Liver (tissue), 9 donors: ENCODE results near the gene CABLES1. TPM values are rescaled to one million over a fixed set of nuclear protein-coding genes. Genes with fewer than 3 reads are reported as not detected.

Source experiments
- DNase-seq: peaks from one replicate; pipeline ENCODE4 v3.0.0-alpha.2; 2017; ENCODE audit warnings: low spot score
- H3K27ac ChIP-seq, 2 donors: one replicate each; pipeline ENCODE4 v1.7.0; 2013; ENCODE audit warnings: inconsistent platforms in 2 of 2, low read length in 2 of 2, control low read depth in 1 of 2, low read depth in 1 of 2, mild to moderate bottlenecking in 1 of 2
- H3K27me3 ChIP-seq, 4 donors: one replicate each; pipeline versions ENCODE4 v1.6.1 to v1.7.0; 2013; ENCODE audit warnings: low read length in 3 of 4, inconsistent platforms in 1 of 4, mild to moderate bottlenecking in 1 of 4, moderate library complexity in 1 of 4; ENCODE audit not compliant: control insufficient read depth in 4 of 4, insufficient read depth in 4 of 4
- H3K36me3 ChIP-seq, 4 donors: one replicate each; pipeline versions ENCODE4 v1.6.1 to v1.7.0; 2013; ENCODE audit warnings: low read length in 3 of 4, mild to moderate bottlenecking in 3 of 4, low read depth in 1 of 4, moderate library complexity in 1 of 4; ENCODE audit not compliant: control insufficient read depth in 4 of 4, insufficient read depth in 3 of 4
- H3K4me1 ChIP-seq, 4 donors: one replicate each; pipeline versions ENCODE4 v1.6.1 to v1.7.0; 2013; ENCODE audit warnings: low read length in 3 of 4, mild to moderate bottlenecking in 3 of 4, moderate library complexity in 1 of 4; ENCODE audit not compliant: control insufficient read depth in 4 of 4, insufficient read depth in 4 of 4
- H3K4me3 ChIP-seq, 3 donors: one replicate each; pipeline versions ENCODE4 v1.6.1 to v1.7.0; 2013; ENCODE audit warnings: low read length in 3 of 3, control low read depth in 1 of 3, low read depth in 1 of 3, mild to moderate bottlenecking in 1 of 3
- H3K9ac ChIP-seq, 2 donors: one replicate each; pipeline ENCODE4 v1.7.0; 2013; ENCODE audit warnings: low read length in 2 of 2, mild to moderate bottlenecking in 2 of 2, moderate library complexity in 2 of 2, control low read depth in 1 of 2, low read depth in 1 of 2
- H3K9me3 ChIP-seq, 4 donors: one replicate each; pipeline versions ENCODE4 v1.6.1 to v1.7.0; 2013; ENCODE audit warnings: low read length in 3 of 4; ENCODE audit not compliant: control insufficient read depth in 4 of 4
- EGR1 ChIP-seq, 2 donors: IDR thresholded peaks; 2 replicates each; pipeline ENCODE4 v1.6.1; 2016 to 2018; ENCODE audit warnings: antibody characterized with exemption in 2 of 2, low read depth in 2 of 2
- FOXA1 ChIP-seq: IDR thresholded peaks from 2 replicates; pipeline ENCODE4 v1.6.1; 2016; ENCODE audit warnings: antibody characterized with exemption
- FOXA2 ChIP-seq: IDR thresholded peaks from 2 replicates; pipeline ENCODE4 v1.6.1; 2016; ENCODE audit warnings: antibody characterized with exemption
- HNF4A ChIP-seq, 2 donors: conservative IDR thresholded peaks; 2 replicates each; pipeline ENCODE4 v1.6.1; 2016; ENCODE audit warnings: antibody characterized with exemption in 2 of 2, mild to moderate bottlenecking in 2 of 2
- HNF4G ChIP-seq: IDR thresholded peaks from 2 replicates; pipeline ENCODE4 v1.6.1; 2016; ENCODE audit warnings: antibody characterized with exemption
- JUND ChIP-seq, 2 donors: IDR thresholded peaks; 2 replicates each; pipeline ENCODE4 v1.6.1; 2016; ENCODE audit warnings: antibody characterized with exemption in 2 of 2
- NR2F2 ChIP-seq: IDR thresholded peaks from 2 replicates; pipeline ENCODE4 v1.6.1; 2016; ENCODE audit warnings: antibody characterized with exemption
- RAD21 ChIP-seq, 2 donors: IDR thresholded peaks; 2 replicates each; pipeline ENCODE4 v1.6.1; 2016; ENCODE audit warnings: antibody characterized with exemption in 2 of 2, mild to moderate bottlenecking in 2 of 2
- RXRA ChIP-seq, 2 donors: IDR thresholded peaks; 2 replicates each; pipeline ENCODE4 v1.6.1; 2017 to 2018; ENCODE audit warnings: antibody characterized with exemption in 2 of 2, mild to moderate bottlenecking in 1 of 2
- SP1 ChIP-seq: IDR thresholded peaks from 2 replicates; pipeline ENCODE4 v1.6.1; 2018; ENCODE audit warnings: antibody characterized with exemption, mild to moderate bottlenecking
- TAF1 ChIP-seq: conservative IDR thresholded peaks from 2 replicates; pipeline ENCODE4 v1.6.1; 2016; ENCODE audit warnings: antibody characterized with exemption, mild to moderate bottlenecking
- YY1 ChIP-seq: IDR thresholded peaks from 2 replicates; pipeline ENCODE4 v1.6.1; 2016; ENCODE audit warnings: antibody characterized with exemption, mild to moderate bottlenecking
- WGBS: extraction: QIAGEN DNeasy Blood & Tissue Kit; methylation state at CpG from one replicate; pipeline ENCODE4 v1.1.7; 2013; 5-methylcytosine and 5-hydroxymethylcytosine counted together
- polyA plus RNA-seq, 2 donors: library from polyadenylated mRNA; stranded (reverse) in 1 of 2; unstranded in 1 of 2; fragments of 200-250 nt in 1 of 2; fragments of >200 nt in 1 of 2; fragmentation: Nextera tagmentation in 1 of 2; extraction: Ambion mirVana in 1 of 2; gene quantifications; one replicate each; pipeline versions ENCODE4 v1.2.1 to v1.2.3, GENCODE V29; 2013 to 2015
- total RNA-seq, 2 donors: library from RNA; depleted of rRNA; stranded (reverse); fragments of >200 nt; gene quantifications; one replicate each; pipeline ENCODE4 v1.2.3, GENCODE V29; 2014
- TF ChIP-seq, protein P1 (sequence below): IDR thresholded peaks from 2 replicates; pipeline ENCODE4 v1.6.1; 2016; ENCODE audit warnings: antibody characterized with exemption, mild to moderate bottlenecking
- TF ChIP-seq, protein P2 (sequence below): fragments of 150-350 bp; IDR thresholded peaks from 2 replicates; pipeline ENCODE4 v1.5.1; 2017; ENCODE audit warnings: improper control_type of control experiment, low read depth, low read length; ENCODE audit not compliant: missing input control
- TF ChIP-seq, protein P3 (sequence below): IDR thresholded peaks from 2 replicates; pipeline ENCODE4 v1.6.1; 2016; ENCODE audit warnings: antibody characterized with exemption
- TF ChIP-seq, protein P4 (sequence below): IDR thresholded peaks from 2 replicates; pipeline ENCODE4 v1.6.1; 2016; ENCODE audit warnings: antibody characterized with exemption
- TF ChIP-seq, protein P5 (sequence below): IDR thresholded peaks from 2 replicates; pipeline ENCODE4 v1.6.1; 2016; ENCODE audit warnings: antibody characterized with exemption
- donor health status: healthy.
- donor health status: healthy.
- donor health status: healthy.
- donor health status: healthy.
- donor health status: healthy.

The CABLES1 gene
- total and polyA plus RNA-seq, 4 donors: 3.3 to 8.9 (median 4.5) TPM

DNA sequence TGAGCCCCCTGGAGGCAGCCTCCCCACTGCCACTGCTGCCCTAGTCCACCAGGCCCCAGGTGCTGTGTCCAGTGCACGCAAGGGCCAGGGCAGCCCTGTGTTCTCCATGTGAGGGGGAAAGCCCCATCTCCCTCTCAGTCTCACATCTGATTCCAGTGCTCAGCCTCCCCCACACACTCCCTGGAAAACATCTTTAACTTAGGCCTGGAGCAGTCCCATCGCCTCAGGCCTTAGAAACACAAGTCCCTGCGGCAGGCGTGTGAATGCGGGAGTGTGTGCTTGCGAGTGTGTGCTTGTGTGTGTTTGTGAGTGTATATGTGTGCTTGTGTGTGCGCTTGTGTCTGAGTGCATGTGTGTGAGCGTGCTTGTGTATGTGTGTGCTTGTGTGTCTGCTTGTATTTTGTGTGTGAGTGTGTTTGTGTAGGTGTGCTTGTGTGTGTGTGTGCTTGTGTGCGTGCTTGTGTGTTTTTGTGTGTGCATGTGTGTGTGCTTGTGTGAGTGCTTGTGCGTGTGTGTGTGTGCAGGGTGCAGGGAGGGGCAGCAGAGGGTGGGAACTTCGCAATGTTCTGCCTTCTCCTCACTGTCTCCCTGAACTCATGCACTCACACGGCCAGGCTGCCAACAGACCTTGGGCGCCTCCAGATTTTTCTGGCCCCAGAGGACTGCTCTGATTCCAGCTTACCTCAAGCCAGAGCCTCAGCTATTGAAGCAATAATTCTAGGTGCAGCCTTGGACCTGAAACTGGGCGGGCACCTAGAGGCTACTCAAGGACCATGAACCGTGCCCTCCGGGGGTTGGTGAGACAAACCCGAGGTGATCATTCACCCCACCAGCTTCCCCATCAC lies 139.6 kb downstream of the CABLES1 start:
- Histone ChIP-seq H3K4me3 (no peak overlapping the region), H3K4me1 (no peaks in the 10 kb centered on the region), H3K9ac (no peak overlapping the region), H3K9me3 (peaks cover 0 to 4% (median under 1%) of the 10 kb centered on the region in 4 donors), H3K27ac (no peak overlapping the region), H3K27me3 (no peaks in the 10 kb centered on the region), H3K36me3 (no peaks in the 10 kb centered on the region)
- 94% methylated on average over 17 of the region's 17 CpGs for WGBS
- TF ChIP-seq, protein P1, sequence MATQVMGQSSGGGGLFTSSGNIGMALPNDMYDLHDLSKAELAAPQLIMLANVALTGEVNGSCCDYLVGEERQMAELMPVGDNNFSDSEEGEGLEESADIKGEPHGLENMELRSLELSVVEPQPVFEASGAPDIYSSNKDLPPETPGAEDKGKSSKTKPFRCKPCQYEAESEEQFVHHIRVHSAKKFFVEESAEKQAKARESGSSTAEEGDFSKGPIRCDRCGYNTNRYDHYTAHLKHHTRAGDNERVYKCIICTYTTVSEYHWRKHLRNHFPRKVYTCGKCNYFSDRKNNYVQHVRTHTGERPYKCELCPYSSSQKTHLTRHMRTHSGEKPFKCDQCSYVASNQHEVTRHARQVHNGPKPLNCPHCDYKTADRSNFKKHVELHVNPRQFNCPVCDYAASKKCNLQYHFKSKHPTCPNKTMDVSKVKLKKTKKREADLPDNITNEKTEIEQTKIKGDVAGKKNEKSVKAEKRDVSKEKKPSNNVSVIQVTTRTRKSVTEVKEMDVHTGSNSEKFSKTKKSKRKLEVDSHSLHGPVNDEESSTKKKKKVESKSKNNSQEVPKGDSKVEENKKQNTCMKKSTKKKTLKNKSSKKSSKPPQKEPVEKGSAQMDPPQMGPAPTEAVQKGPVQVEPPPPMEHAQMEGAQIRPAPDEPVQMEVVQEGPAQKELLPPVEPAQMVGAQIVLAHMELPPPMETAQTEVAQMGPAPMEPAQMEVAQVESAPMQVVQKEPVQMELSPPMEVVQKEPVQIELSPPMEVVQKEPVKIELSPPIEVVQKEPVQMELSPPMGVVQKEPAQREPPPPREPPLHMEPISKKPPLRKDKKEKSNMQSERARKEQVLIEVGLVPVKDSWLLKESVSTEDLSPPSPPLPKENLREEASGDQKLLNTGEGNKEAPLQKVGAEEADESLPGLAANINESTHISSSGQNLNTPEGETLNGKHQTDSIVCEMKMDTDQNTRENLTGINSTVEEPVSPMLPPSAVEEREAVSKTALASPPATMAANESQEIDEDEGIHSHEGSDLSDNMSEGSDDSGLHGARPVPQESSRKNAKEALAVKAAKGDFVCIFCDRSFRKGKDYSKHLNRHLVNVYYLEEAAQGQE: no peak
- no peak for TF ChIP-seq EGR1 (IDR thresholded peaks at IDR 0.05; ENCODE audit: low read depth in 2 of 2)
- no peak for TF ChIP-seq NR2F2
- TF ChIP-seq, protein P2, sequence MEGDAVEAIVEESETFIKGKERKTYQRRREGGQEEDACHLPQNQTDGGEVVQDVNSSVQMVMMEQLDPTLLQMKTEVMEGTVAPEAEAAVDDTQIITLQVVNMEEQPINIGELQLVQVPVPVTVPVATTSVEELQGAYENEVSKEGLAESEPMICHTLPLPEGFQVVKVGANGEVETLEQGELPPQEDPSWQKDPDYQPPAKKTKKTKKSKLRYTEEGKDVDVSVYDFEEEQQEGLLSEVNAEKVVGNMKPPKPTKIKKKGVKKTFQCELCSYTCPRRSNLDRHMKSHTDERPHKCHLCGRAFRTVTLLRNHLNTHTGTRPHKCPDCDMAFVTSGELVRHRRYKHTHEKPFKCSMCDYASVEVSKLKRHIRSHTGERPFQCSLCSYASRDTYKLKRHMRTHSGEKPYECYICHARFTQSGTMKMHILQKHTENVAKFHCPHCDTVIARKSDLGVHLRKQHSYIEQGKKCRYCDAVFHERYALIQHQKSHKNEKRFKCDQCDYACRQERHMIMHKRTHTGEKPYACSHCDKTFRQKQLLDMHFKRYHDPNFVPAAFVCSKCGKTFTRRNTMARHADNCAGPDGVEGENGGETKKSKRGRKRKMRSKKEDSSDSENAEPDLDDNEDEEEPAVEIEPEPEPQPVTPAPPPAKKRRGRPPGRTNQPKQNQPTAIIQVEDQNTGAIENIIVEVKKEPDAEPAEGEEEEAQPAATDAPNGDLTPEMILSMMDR: no peak
- TF ChIP-seq, protein P3, sequence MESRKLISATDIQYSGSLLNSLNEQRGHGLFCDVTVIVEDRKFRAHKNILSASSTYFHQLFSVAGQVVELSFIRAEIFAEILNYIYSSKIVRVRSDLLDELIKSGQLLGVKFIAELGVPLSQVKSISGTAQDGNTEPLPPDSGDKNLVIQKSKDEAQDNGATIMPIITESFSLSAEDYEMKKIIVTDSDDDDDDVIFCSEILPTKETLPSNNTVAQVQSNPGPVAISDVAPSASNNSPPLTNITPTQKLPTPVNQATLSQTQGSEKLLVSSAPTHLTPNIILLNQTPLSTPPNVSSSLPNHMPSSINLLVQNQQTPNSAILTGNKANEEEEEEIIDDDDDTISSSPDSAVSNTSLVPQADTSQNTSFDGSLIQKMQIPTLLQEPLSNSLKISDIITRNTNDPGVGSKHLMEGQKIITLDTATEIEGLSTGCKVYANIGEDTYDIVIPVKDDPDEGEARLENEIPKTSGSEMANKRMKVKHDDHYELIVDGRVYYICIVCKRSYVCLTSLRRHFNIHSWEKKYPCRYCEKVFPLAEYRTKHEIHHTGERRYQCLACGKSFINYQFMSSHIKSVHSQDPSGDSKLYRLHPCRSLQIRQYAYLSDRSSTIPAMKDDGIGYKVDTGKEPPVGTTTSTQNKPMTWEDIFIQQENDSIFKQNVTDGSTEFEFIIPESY: no peak
- TF ChIP-seq, protein P4, sequence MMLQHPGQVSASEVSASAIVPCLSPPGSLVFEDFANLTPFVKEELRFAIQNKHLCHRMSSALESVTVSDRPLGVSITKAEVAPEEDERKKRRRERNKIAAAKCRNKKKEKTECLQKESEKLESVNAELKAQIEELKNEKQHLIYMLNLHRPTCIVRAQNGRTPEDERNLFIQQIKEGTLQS: no peak
- no peak for TF ChIP-seq JUND (IDR thresholded peaks at IDR 0.05)
- no peak for TF ChIP-seq RXRA (IDR thresholded peaks at IDR 0.05)
- no peak for TF ChIP-seq HNF4A (conservative IDR thresholded peaks at IDR 0.05)
- TF ChIP-seq, protein P5, sequence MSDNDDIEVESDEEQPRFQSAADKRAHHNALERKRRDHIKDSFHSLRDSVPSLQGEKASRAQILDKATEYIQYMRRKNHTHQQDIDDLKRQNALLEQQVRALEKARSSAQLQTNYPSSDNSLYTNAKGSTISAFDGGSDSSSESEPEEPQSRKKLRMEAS: no peak
- TF ChIP-seq FOXA1: no peak
- no peak for TF ChIP-seq YY1
- TF ChIP-seq RAD21 (IDR thresholded peaks at IDR 0.05): no peak
- TF ChIP-seq FOXA2: no peak
- no peak for TF ChIP-seq SP1
- TF ChIP-seq HNF4G: no peak
- TF ChIP-seq TAF1: no peak
- DNase-seq: no peak
